Measurements from ENCODE around the gene RBM20. TPM values are rescaled to one million over a fixed set of nuclear protein-coding genes. Genes with fewer than 3 reads are reported as not detected.

The RBM20 gene
- total RNA-seq, 3 donors from 2014 or later, result 0.03 TPM; not detected in 2

- H3K27me3 Mint-ChIP-seq (ENCODE audit: low read depth), result no peaks in the 10 kb centered on the region
- no peak for ATAC-seq
- H3K9me3 Mint-ChIP-seq, result no peaks in the 10 kb centered on the region
- H3K4me1 Mint-ChIP-seq (ENCODE audit: low read depth), result peaks cover 32% of the 10 kb centered on the region
- DNase-seq, result no peak
- H3K36me3 Mint-ChIP-seq (ENCODE audit: insufficient read depth), result no peaks in the 10 kb centered on the region
- no peak overlapping the region for H3K4me3 Mint-ChIP-seq
These were observed 189.3 kb downstream of the RBM20 start for GRCh38 chr10:110833234-110833940.

GRCh38 chr10:110833941-110834628 lies 189.9 kb downstream of the RBM20 start:
- ATAC-seq, result no peak
- no peaks in the 10 kb centered on the region for H3K36me3 Mint-ChIP-seq (ENCODE audit: insufficient read depth)
- no peaks in the 10 kb centered on the region for H3K9me3 Mint-ChIP-seq

DNA sequence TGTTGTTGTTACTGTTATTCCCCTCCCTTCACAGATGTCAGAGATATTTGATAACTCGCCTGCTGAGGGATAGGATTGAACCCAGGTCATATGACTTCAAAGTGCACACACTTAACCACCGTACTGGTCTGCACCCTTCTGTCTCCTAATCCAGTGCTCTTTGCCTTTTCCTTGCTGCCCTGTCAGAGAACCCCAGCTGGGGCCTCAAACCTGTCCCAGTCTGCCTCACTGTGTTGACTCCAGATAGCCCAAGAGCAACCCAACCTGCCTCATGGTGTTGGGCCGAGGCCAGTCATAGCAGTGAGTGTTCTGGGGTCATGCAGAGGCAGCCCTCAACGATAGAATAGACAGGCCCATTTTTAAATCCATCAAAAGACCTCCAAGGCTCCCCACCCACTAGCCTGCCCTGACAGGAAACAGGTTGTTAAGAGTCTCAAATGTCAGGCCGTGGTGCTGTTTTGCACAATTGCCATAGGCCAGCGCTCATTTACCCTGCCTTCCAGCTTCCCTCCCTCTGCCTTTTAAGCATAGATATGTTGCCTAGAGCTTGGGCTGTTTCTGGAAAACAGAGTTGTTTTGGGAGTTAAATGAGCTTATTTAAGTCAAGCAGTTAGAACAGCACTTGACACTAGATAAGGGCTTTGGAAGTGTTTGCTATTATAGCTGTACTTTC lies 190.6 kb downstream of the RBM20 start:
- H3K4me1 Mint-ChIP-seq (ENCODE audit: low read depth), result peaks cover 32% of the 10 kb centered on the region
- DNase-seq (no peak), ATAC-seq (peak; percentile 40 to 70)
- no peak overlapping the region for H3K4me3 Mint-ChIP-seq
- no peaks in the 10 kb centered on the region for H3K36me3 Mint-ChIP-seq (ENCODE audit: insufficient read depth)
- no peaks in the 10 kb centered on the region for H3K27me3 Mint-ChIP-seq (ENCODE audit: low read depth)
- no peaks in the 10 kb centered on the region for H3K9me3 Mint-ChIP-seq

More at GRCh38 chr10:110833941-110834628, 189.9 kb downstream of the RBM20 start:
- H3K27me3 Mint-ChIP-seq (ENCODE audit: low read depth), result no peaks in the 10 kb centered on the region
- DNase-seq, result no peak
- peaks cover 32% of the 10 kb centered on the region for H3K4me1 Mint-ChIP-seq (ENCODE audit: low read depth)
- no peak overlapping the region for H3K4me3 Mint-ChIP-seq

GRCh38 chr10:110835841-110836240 lies 191.7 kb downstream of the RBM20 start:
- H3K9me3 Mint-ChIP-seq, result no peaks in the 10 kb centered on the region
- no peaks in the 10 kb centered on the region for H3K27me3 Mint-ChIP-seq (ENCODE audit: low read depth)
- no peak for DNase-seq
- H3K36me3 Mint-ChIP-seq (ENCODE audit: insufficient read depth), result no peaks in the 10 kb centered on the region
- no peak for ATAC-seq
- H3K4me3 Mint-ChIP-seq, result no peak overlapping the region
- H3K4me1 Mint-ChIP-seq (ENCODE audit: low read depth), result peaks cover 32% of the 10 kb centered on the region

- H3K36me3 Mint-ChIP-seq (ENCODE audit: insufficient read depth), result no peaks in the 10 kb centered on the region
- H3K4me3 Mint-ChIP-seq, result no peak overlapping the region
- H3K9me3 Mint-ChIP-seq, result no peaks in the 10 kb centered on the region
- ATAC-seq, result no peak
- no peaks in the 10 kb centered on the region for H3K27me3 Mint-ChIP-seq (ENCODE audit: low read depth)
- DNase-seq, result no peak
- peaks cover 36% of the 10 kb centered on the region for H3K4me1 Mint-ChIP-seq (ENCODE audit: low read depth)
These were observed 192.6 kb downstream of the RBM20 start for GRCh38 chr10:110836706-110837105.

GRCh38 chr10:110837418-110838171 lies 193.5 kb downstream of the RBM20 start:
- no peaks in the 10 kb centered on the region for H3K9me3 Mint-ChIP-seq
- H3K4me1 Mint-ChIP-seq (ENCODE audit: low read depth), result peaks cover 45% of the 10 kb centered on the region
- no peak overlapping the region for H3K4me3 Mint-ChIP-seq
- no peak for DNase-seq
- no peak for ATAC-seq
- H3K36me3 Mint-ChIP-seq (ENCODE audit: insufficient read depth), result no peaks in the 10 kb centered on the region
- no peaks in the 10 kb centered on the region for H3K27me3 Mint-ChIP-seq (ENCODE audit: low read depth)

GRCh38 chr10:110840225-110840922 lies 196.2 kb downstream of the RBM20 start:
- Mint-ChIP-seq H3K4me3 (no peak overlapping the region), H3K4me1 (ENCODE audit: low read depth) (peaks cover 58% of the 10 kb centered on the region)

DNA sequence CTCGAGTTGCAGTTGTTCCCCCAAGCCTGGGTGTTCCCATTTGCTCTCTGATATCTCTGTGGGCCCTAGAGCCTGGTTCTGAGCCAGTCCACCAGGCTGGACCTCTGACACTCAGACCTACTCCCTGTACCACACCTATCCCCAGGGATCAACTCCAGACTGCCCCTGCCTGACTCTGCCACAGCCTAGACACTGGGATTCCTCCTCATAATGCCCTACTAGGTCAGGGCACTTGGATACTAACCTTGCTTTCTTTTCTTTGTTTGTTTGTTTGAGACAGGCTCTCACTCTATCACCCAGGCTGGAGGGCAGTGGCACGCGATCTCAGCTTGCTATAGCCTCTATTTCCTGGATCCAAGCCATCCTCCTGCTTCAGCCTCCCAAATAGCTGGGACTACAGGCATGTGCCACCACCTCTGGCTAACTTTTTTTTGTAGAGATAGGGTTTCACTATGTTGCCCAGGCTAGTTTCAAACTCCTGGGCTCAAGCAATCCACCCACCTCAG lies 196.8 kb downstream of the RBM20 start:
- DNase-seq, result no peak
- Mint-ChIP-seq H3K36me3 (ENCODE audit: insufficient read depth) (no peaks in the 10 kb centered on the region), H3K27me3 (ENCODE audit: low read depth) (no peaks in the 10 kb centered on the region), H3K4me3 (no peak overlapping the region), H3K9me3 (no peaks in the 10 kb centered on the region), H3K4me1 (ENCODE audit: low read depth) (peaks cover 56% of the 10 kb centered on the region)
- ATAC-seq, result no peak

More at GRCh38 chr10:110840225-110840922, 196.2 kb downstream of the RBM20 start:
- Mint-ChIP-seq H3K36me3 (ENCODE audit: insufficient read depth) (no peaks in the 10 kb centered on the region), H3K27me3 (ENCODE audit: low read depth) (no peaks in the 10 kb centered on the region), H3K9me3 (no peaks in the 10 kb centered on the region)
- ATAC-seq (no peak), DNase-seq (no peak)

GRCh38 chr10:110841767-110842267 lies 197.7 kb downstream of the RBM20 start:
- no peak overlapping the region for H3K4me3 Mint-ChIP-seq
- H3K9me3 Mint-ChIP-seq, result no peaks in the 10 kb centered on the region
- peaks cover 50% of the 10 kb centered on the region for H3K4me1 Mint-ChIP-seq (ENCODE audit: low read depth)
- DNase-seq (no peak), ATAC-seq (peak in 1 of 2 donors; percentile 51)
- H3K36me3 Mint-ChIP-seq (ENCODE audit: insufficient read depth), result no peaks in the 10 kb centered on the region
- no peaks in the 10 kb centered on the region for H3K27me3 Mint-ChIP-seq (ENCODE audit: low read depth)

GRCh38 chr10:110842326-110842904 lies 198.3 kb downstream of the RBM20 start:
- Mint-ChIP-seq H3K4me3 (no peak overlapping the region), H3K36me3 (ENCODE audit: insufficient read depth) (no peaks in the 10 kb centered on the region), H3K27me3 (ENCODE audit: low read depth) (no peaks in the 10 kb centered on the region), H3K4me1 (ENCODE audit: low read depth) (peaks cover 51% of the 10 kb centered on the region), H3K9me3 (no peaks in the 10 kb centered on the region)
- no peak for DNase-seq
- ATAC-seq, result no peak

GRCh38 chr10:110843031-110843430 lies 198.9 kb downstream of the RBM20 start:
- no peaks in the 10 kb centered on the region for H3K9me3 Mint-ChIP-seq
- H3K4me3 Mint-ChIP-seq, result no peak overlapping the region
- ATAC-seq (peak; percentile 77 to 85), DNase-seq (peak; percentile 27)
- no peaks in the 10 kb centered on the region for H3K36me3 Mint-ChIP-seq (ENCODE audit: insufficient read depth)
- H3K27me3 Mint-ChIP-seq (ENCODE audit: low read depth), result no peaks in the 10 kb centered on the region
- H3K4me1 Mint-ChIP-seq (ENCODE audit: low read depth), result peaks cover 48% of the 10 kb centered on the region

- no peaks in the 10 kb centered on the region for H3K27me3 Mint-ChIP-seq (ENCODE audit: low read depth)
- H3K4me1 Mint-ChIP-seq (ENCODE audit: low read depth), result peaks cover 54% of the 10 kb centered on the region
- no peak overlapping the region for H3K4me3 Mint-ChIP-seq
- DNase-seq (no peak), ATAC-seq (no peak)
- no peaks in the 10 kb centered on the region for H3K9me3 Mint-ChIP-seq
- H3K36me3 Mint-ChIP-seq (ENCODE audit: insufficient read depth), result no peaks in the 10 kb centered on the region
These were observed 199.9 kb downstream of the RBM20 start for GRCh38 chr10:110843796-110844616.

GRCh38 chr10:110844617-110844881 lies 200.4 kb downstream of the RBM20 start:
- no peak for DNase-seq
- Mint-ChIP-seq H3K36me3 (ENCODE audit: insufficient read depth) (no peaks in the 10 kb centered on the region), H3K4me1 (ENCODE audit: low read depth) (peaks cover 55% of the 10 kb centered on the region), H3K27me3 (ENCODE audit: low read depth) (no peaks in the 10 kb centered on the region), H3K9me3 (no peaks in the 10 kb centered on the region), H3K4me3 (no peak overlapping the region)
- no peak for ATAC-seq

Data from activated T-cell treated with anti-CD3 and anti-CD28 coated beads, Interleukin-2, amount 50 U/mL, for 4 hours (primary cell).